ENCODE results near the gene MAP1B.

The MAP1B gene

GRCh38 chr5:72224946-72225463 lies 117.7 kb downstream of the MAP1B start:
- Histone ChIP-seq H3K9me3 (ENCODE audit: insufficient read depth, low read depth, low read length) (no peaks in the 10 kb centered on the region), H3K27ac (ENCODE audit: low read depth, low read length) (no peak overlapping the region), H3K9ac (ENCODE audit: low read depth, low read length) (no peak overlapping the region), H3K4me3 (ENCODE audit: low read length) (no peak overlapping the region), H3K36me3 (ENCODE audit: insufficient read depth, low read length) (peaks cover 89% of the 10 kb centered on the region), H3K4me1 (ENCODE audit: insufficient read depth, low read length) (no peaks in the 10 kb centered on the region), H3K27me3 (ENCODE audit: insufficient read depth, low read length) (no peaks in the 10 kb centered on the region)
- WGBS = 97% methylated on average over 3 of the region's 3 CpGs

- Histone ChIP-seq H3K4me3 (ENCODE audit: low read length) (no peak overlapping the region), H3K27ac (ENCODE audit: low read depth, low read length) (no peak overlapping the region), H3K27me3 (ENCODE audit: insufficient read depth, low read length) (no peaks in the 10 kb centered on the region), H3K9me3 (ENCODE audit: insufficient read depth, low read depth, low read length) (no peaks in the 10 kb centered on the region), H3K9ac (ENCODE audit: low read depth, low read length) (no peak overlapping the region), H3K36me3 (ENCODE audit: insufficient read depth, low read length) (peaks cover 91% of the 10 kb centered on the region), H3K4me1 (ENCODE audit: insufficient read depth, low read length) (no peaks in the 10 kb centered on the region)
- 97% methylated on average over 1 of the region's 3 CpGs for WGBS
Measured at GRCh38 chr5:72225741-72226140, 118.5 kb downstream of the MAP1B start.

GRCh38 chr5:72226950-72227349 lies 119.7 kb downstream of the MAP1B start:
- Histone ChIP-seq H3K27ac (ENCODE audit: low read depth, low read length) (no peak overlapping the region), H3K4me3 (ENCODE audit: low read length) (no peak overlapping the region), H3K9me3 (ENCODE audit: insufficient read depth, low read depth, low read length) (no peaks in the 10 kb centered on the region), H3K4me1 (ENCODE audit: insufficient read depth, low read length) (no peaks in the 10 kb centered on the region), H3K27me3 (ENCODE audit: insufficient read depth, low read length) (no peaks in the 10 kb centered on the region), H3K9ac (ENCODE audit: low read depth, low read length) (no peak overlapping the region), H3K36me3 (ENCODE audit: insufficient read depth, low read length) (peaks cover 91% of the 10 kb centered on the region)
- 85% methylated on average over 2 of the region's 2 CpGs for WGBS

GRCh38 chr5:72228960-72229359 lies 121.7 kb downstream of the MAP1B start:
- Histone ChIP-seq H3K4me1 (ENCODE audit: insufficient read depth, low read length) (0 out of 2 replicates have a peak, but pooled peaks cover 8% of the 10 kb centered on the region), H3K4me3 (ENCODE audit: low read length) (no peak overlapping the region), H3K9ac (ENCODE audit: low read depth, low read length) (no peak overlapping the region), H3K36me3 (ENCODE audit: insufficient read depth, low read length) (peaks cover 91% of the 10 kb centered on the region), H3K9me3 (ENCODE audit: insufficient read depth, low read depth, low read length) (no peaks in the 10 kb centered on the region), H3K27ac (ENCODE audit: low read depth, low read length) (no peak overlapping the region), H3K27me3 (ENCODE audit: insufficient read depth, low read length) (no peaks in the 10 kb centered on the region)
- 92% methylated on average over 3 of the region's 3 CpGs for WGBS

- no peak overlapping the region for H3K9ac ChIP-seq (ENCODE audit: low read depth, low read length)
- no peak overlapping the region for H3K27ac ChIP-seq (ENCODE audit: low read depth, low read length)
- H3K36me3 ChIP-seq (ENCODE audit: insufficient read depth, low read length) = peaks cover 67% of the 10 kb centered on the region
- peaks cover 30% of the 10 kb centered on the region for H3K4me1 ChIP-seq (ENCODE audit: insufficient read depth, low read length)
- H3K9me3 ChIP-seq (ENCODE audit: insufficient read depth, low read depth, low read length) = no peaks in the 10 kb centered on the region
- no peaks in the 10 kb centered on the region for H3K27me3 ChIP-seq (ENCODE audit: insufficient read depth, low read length)
- 88% methylated on average over 4 of the region's 6 CpGs for WGBS
- H3K4me3 ChIP-seq (ENCODE audit: low read length) = no peak overlapping the region
Measured at GRCh38 chr5:72231991-72232703, 124.9 kb downstream of the MAP1B start.

GRCh38 chr5:72232838-72233237 lies 125.6 kb downstream of the MAP1B start:
- 98% methylated on average over 2 of the region's 2 CpGs for WGBS
- Histone ChIP-seq H3K4me3 (ENCODE audit: low read length) (no peak overlapping the region), H3K9me3 (ENCODE audit: insufficient read depth, low read depth, low read length) (no peaks in the 10 kb centered on the region), H3K36me3 (ENCODE audit: insufficient read depth, low read length) (peaks cover 67% of the 10 kb centered on the region), H3K9ac (ENCODE audit: low read depth, low read length) (no peak overlapping the region), H3K27me3 (ENCODE audit: insufficient read depth, low read length) (no peaks in the 10 kb centered on the region), H3K27ac (ENCODE audit: low read depth, low read length) (no peak overlapping the region), H3K4me1 (ENCODE audit: insufficient read depth, low read length) (peaks cover 36% of the 10 kb centered on the region)

GRCh38 chr5:72233835-72234234 lies 126.6 kb downstream of the MAP1B start:
- H3K9ac ChIP-seq (ENCODE audit: low read depth, low read length) = no peak overlapping the region
- no peaks in the 10 kb centered on the region for H3K27me3 ChIP-seq (ENCODE audit: insufficient read depth, low read length)
- peaks cover 63% of the 10 kb centered on the region for H3K36me3 ChIP-seq (ENCODE audit: insufficient read depth, low read length)
- peaks cover 45% of the 10 kb centered on the region for H3K4me1 ChIP-seq (ENCODE audit: insufficient read depth, low read length)
- no CpG with 5 or more reads among the region's 1 CpG for WGBS
- H3K9me3 ChIP-seq (ENCODE audit: insufficient read depth, low read depth, low read length) = no peaks in the 10 kb centered on the region
- no peak overlapping the region for H3K4me3 ChIP-seq (ENCODE audit: low read length)
- H3K27ac ChIP-seq (ENCODE audit: low read depth, low read length) = no peak overlapping the region

- peaks cover 63% of the 10 kb centered on the region for H3K36me3 ChIP-seq (ENCODE audit: insufficient read depth, low read length)
- H3K4me1 ChIP-seq (ENCODE audit: insufficient read depth, low read length) = peaks cover 50% of the 10 kb centered on the region
- H3K9ac ChIP-seq (ENCODE audit: low read depth, low read length) = no peak overlapping the region
- no peaks in the 10 kb centered on the region for H3K27me3 ChIP-seq (ENCODE audit: insufficient read depth, low read length)
- H3K27ac ChIP-seq (ENCODE audit: low read depth, low read length) = peak overlapping the region; percentile 21; the same call in 1 of the 2 replicates
- no peak overlapping the region for H3K4me3 ChIP-seq (ENCODE audit: low read length)
- no peaks in the 10 kb centered on the region for H3K9me3 ChIP-seq (ENCODE audit: insufficient read depth, low read depth, low read length)
Measured at GRCh38 chr5:72234265-72234700, 127.0 kb downstream of the MAP1B start.

- Histone ChIP-seq H3K36me3 (ENCODE audit: insufficient read depth, low read length) (peaks cover 58% of the 10 kb centered on the region), H3K4me1 (ENCODE audit: insufficient read depth, low read length) (peaks cover 56% of the 10 kb centered on the region), H3K9me3 (ENCODE audit: insufficient read depth, low read depth, low read length) (no peaks in the 10 kb centered on the region), H3K27me3 (ENCODE audit: insufficient read depth, low read length) (no peaks in the 10 kb centered on the region), H3K27ac (ENCODE audit: low read depth, low read length) (peak overlapping the region; percentile 21; the same call in 1 of the 2 replicates), H3K4me3 (ENCODE audit: low read length) (no peak overlapping the region), H3K9ac (ENCODE audit: low read depth, low read length) (no peak overlapping the region)
- WGBS = 92% methylated on average over 1 of the region's 1 CpG
Measured at GRCh38 chr5:72234868-72235267, 127.6 kb downstream of the MAP1B start.

GRCh38 chr5:72235725-72236124 lies 128.4 kb downstream of the MAP1B start:
- H3K4me1 ChIP-seq (ENCODE audit: insufficient read depth, low read length) = peaks cover 64% of the 10 kb centered on the region
- no peak overlapping the region for H3K4me3 ChIP-seq (ENCODE audit: low read length)
- H3K9ac ChIP-seq (ENCODE audit: low read depth, low read length) = no peak overlapping the region
- no peaks in the 10 kb centered on the region for H3K27me3 ChIP-seq (ENCODE audit: insufficient read depth, low read length)
- H3K27ac ChIP-seq (ENCODE audit: low read depth, low read length) = no peak overlapping the region
- peaks cover 49% of the 10 kb centered on the region for H3K36me3 ChIP-seq (ENCODE audit: insufficient read depth, low read length)
- no peaks in the 10 kb centered on the region for H3K9me3 ChIP-seq (ENCODE audit: insufficient read depth, low read depth, low read length)
- 96% methylated on average over 1 of the region's 1 CpG for WGBS

- Histone ChIP-seq H3K4me3 (ENCODE audit: low read length) (no peak overlapping the region), H3K9ac (ENCODE audit: low read depth, low read length) (no peak overlapping the region), H3K36me3 (ENCODE audit: insufficient read depth, low read length) (peaks cover 32% of the 10 kb centered on the region), H3K9me3 (ENCODE audit: insufficient read depth, low read depth, low read length) (no peaks in the 10 kb centered on the region), H3K4me1 (ENCODE audit: insufficient read depth, low read length) (peaks cover 75% of the 10 kb centered on the region), H3K27ac (ENCODE audit: low read depth, low read length) (no peak overlapping the region), H3K27me3 (ENCODE audit: insufficient read depth, low read length) (no peaks in the 10 kb centered on the region)
- 96% methylated on average over 2 of the region's 2 CpGs for WGBS
Measured at GRCh38 chr5:72237415-72237814, 130.1 kb downstream of the MAP1B start.

All from HUES64 (cell line).